K562 (cell line): Measurements from ENCODE around the gene ANKRD23. TPM values are rescaled to one million over a fixed set of nuclear protein-coding genes. Genes with fewer than 3 reads are reported as not detected.
A peak's percentile ranks its signal among the peaks of the same experiment; 100 is the strongest.

Source experiments
- BDP1 ChIP-seq: IDR thresholded peaks from 3 replicates; pipeline ENCODE4 v1.6.1; 2011; ENCODE audit not compliant: insufficient read length, insufficient read depth
- BRF2 ChIP-seq: IDR thresholded peaks from 3 replicates; pipeline ENCODE4 v1.6.1; 2011; ENCODE audit warnings: borderline replicate concordance, mild to moderate bottlenecking; ENCODE audit not compliant: insufficient read length, insufficient read depth
- CBX1 ChIP-seq: sonication (generic); IDR thresholded peaks from 2 replicates; pipeline ENCODE4 v1.6.1; 2016; ENCODE audit warnings: antibody characterized with exemption, low read depth, mild to moderate bottlenecking
- CHCHD3 ChIP-seq: fragments of 250-450 bp; sonication (Bioruptor Pico); IDR thresholded peaks from 2 replicates; pipeline ENCODE4 v2.1.2; 2022; ENCODE audit warnings: mild to moderate bottlenecking
- FOXK2 ChIP-seq, 2 experiments: fragments of 450-650 bp; IDR thresholded peaks in 1 of 2; conservative IDR thresholded peaks in 1 of 2; 2 replicates each; pipeline ENCODE4 v1.6.1; 2016; ENCODE audit warnings: low read depth in 2 of 2, mild to moderate bottlenecking in 1 of 2
- GATA2 ChIP-seq: sonication (generic); formaldehyde crosslinking; IDR thresholded peaks from 2 replicates; pipeline ENCODE4 v1.4.0; 2020; ENCODE audit warnings: mild to moderate bottlenecking, missing genetic modification reagents
- HDGF ChIP-seq: fragments of 450-650 bp; IDR thresholded peaks from 2 replicates; pipeline ENCODE4 v1.6.1; 2016
- HMGN3 ChIP-seq: IDR thresholded peaks from 2 replicates; pipeline ENCODE4 v1.6.1; 2011; ENCODE audit warnings: borderline replicate concordance, low read depth, mild to moderate bottlenecking, mixed read lengths, low read length; ENCODE audit not compliant: insufficient read length; ENCODE audit errors: extremely low read depth
- JUN ChIP-seq, 2 experiments: sonication (generic) in 1 of 2; formaldehyde crosslinking in 1 of 2; IDR thresholded peaks; 2 replicates each; pipeline versions ENCODE4 v1.6.1 to v1.8.0; 2012 to 2022; ENCODE audit warnings: borderline replicate concordance in 2 of 2, mild to moderate bottlenecking in 2 of 2, improper control_type of control experiment in 1 of 2, low read depth in 1 of 2, low read length in 1 of 2, missing genetic modification reagents in 1 of 2
- JUNB ChIP-seq: fragments of 450-650 bp; formaldehyde crosslinking; conservative IDR thresholded peaks from 2 replicates; pipeline ENCODE4 v1.4.0; 2020; ENCODE audit warnings: mild to moderate bottlenecking
- KDM5B ChIP-seq: fragments of 200-600 bp; sonication (generic); IDR thresholded peaks from 2 replicates; pipeline ENCODE4 v1.6.1; 2012; ENCODE audit warnings: low read depth, mild to moderate bottlenecking, moderate library complexity, low read length, control low read depth, inconsistent platforms; ENCODE audit not compliant: insufficient replicate concordance
- NFRKB ChIP-seq: fragments of 450-650 bp; IDR thresholded peaks from 2 replicates; pipeline ENCODE4 v1.6.1; 2016; ENCODE audit warnings: low read depth
- PHF8 ChIP-seq: fragments of 200-600 bp; sonication (generic); IDR thresholded peaks from 2 replicates; pipeline ENCODE4 v1.6.1; 2012; ENCODE audit warnings: mixed run types, mild to moderate bottlenecking, inconsistent platforms, low read length, moderate library complexity, borderline replicate concordance
- POLR2A ChIP-seq: fragments of 450-650 bp; conservative IDR thresholded peaks from 2 replicates; pipeline ENCODE4 v1.6.1; 2016
- SIN3A ChIP-seq, 2 experiments: fragments of 150-350 bp in 1 of 2; IDR thresholded peaks; 2 replicates each; pipeline ENCODE4 v1.6.1; 2011 to 2016; ENCODE audit warnings: borderline replicate concordance in 2 of 2, low read depth in 2 of 2, low read length in 2 of 2, mild to moderate bottlenecking in 2 of 2, moderate library complexity in 2 of 2; ENCODE audit not compliant: control insufficient read depth in 1 of 2
- TARDBP ChIP-seq: fragments of 450-650 bp; IDR thresholded peaks from 2 replicates; pipeline ENCODE4 v1.6.1; 2016
- TCF7 ChIP-seq: sonication (generic); IDR thresholded peaks from 2 replicates; pipeline ENCODE4 v1.6.1; 2016; ENCODE audit warnings: antibody characterized with exemption, borderline replicate concordance
- ZFPM2 ChIP-seq: fragments of 250-450 bp; sonication (Bioruptor Pico); IDR thresholded peaks from 2 replicates; pipeline ENCODE4 v1.5.1; 2022; ENCODE audit warnings: mild to moderate bottlenecking
- ZNF184 ChIP-seq: sonication (generic); formaldehyde crosslinking; IDR thresholded peaks from 2 replicates; pipeline ENCODE4 v1.5.0; 2020; ENCODE audit warnings: missing genetic modification reagents
- ZNF263 ChIP-seq: sonication (generic); formaldehyde crosslinking; IDR thresholded peaks from 2 replicates; pipeline ENCODE4 v1.8.0; 2022; ENCODE audit warnings: mild to moderate bottlenecking, missing genetic modification reagents, borderline replicate concordance
- ZNF778 ChIP-seq: fragments of 450-650 bp; formaldehyde crosslinking; IDR thresholded peaks from 2 replicates; pipeline ENCODE4 v1.4.0; 2020; ENCODE audit warnings: mild to moderate bottlenecking, moderate library complexity
- polyA plus RNA-seq, 8 experiments: library from polyadenylated mRNA; depleted of rRNA in 4 of 8; stranded (reverse) in 5 of 8; unstranded in 3 of 8; fragments of >200 nt; fragmentation: Nextera tagmentation in 2 of 8; fragmentation: Illumina TruSeq in 1 of 8; extraction: Ambion mirVana in 2 of 8; extraction: Trizol in 1 of 8; gene quantifications; 2 replicates each; pipeline versions ENCODE4 v1.2.1 to v1.2.3, GENCODE V29; 2011 to 2014; ENCODE audit warnings: inconsistent platforms in 1 of 8, missing spikeins in 1 of 8
- total RNA-seq, 7 experiments: library from RNA; depleted of rRNA in 6 of 7; stranded (reverse); fragments of >200 nt in 6 of 7; fragmentation: Illumina TruSeq in 2 of 7; extraction: Trizol in 2 of 7; gene quantifications; 2 replicates each; pipeline versions ENCODE4 v1.2.1 to v1.2.3, GENCODE V29; 2011 to 2021; ENCODE audit warnings: low replicate concordance in 1 of 7
- TF ChIP-seq, protein P1 (sequence below): fragments of 150-350 bp; conservative IDR thresholded peaks from 2 replicates; pipeline ENCODE4 v1.6.1; 2014; ENCODE audit warnings: low read length
- TF ChIP-seq, protein P2 (sequence below): fragments of 450-650 bp; IDR thresholded peaks from 2 replicates; pipeline ENCODE4 v1.6.1; 2014; ENCODE audit warnings: low read depth, mild to moderate bottlenecking, moderate library complexity, borderline replicate concordance

Gene ANKRD23
- total and polyA plus RNA-seq, 9 of the 15 experiments (the other 6 are each of a cell fraction or from before 2014, with no cell fraction given), result 0.32 to 4.8 (median 2.8) TPM

DNA sequence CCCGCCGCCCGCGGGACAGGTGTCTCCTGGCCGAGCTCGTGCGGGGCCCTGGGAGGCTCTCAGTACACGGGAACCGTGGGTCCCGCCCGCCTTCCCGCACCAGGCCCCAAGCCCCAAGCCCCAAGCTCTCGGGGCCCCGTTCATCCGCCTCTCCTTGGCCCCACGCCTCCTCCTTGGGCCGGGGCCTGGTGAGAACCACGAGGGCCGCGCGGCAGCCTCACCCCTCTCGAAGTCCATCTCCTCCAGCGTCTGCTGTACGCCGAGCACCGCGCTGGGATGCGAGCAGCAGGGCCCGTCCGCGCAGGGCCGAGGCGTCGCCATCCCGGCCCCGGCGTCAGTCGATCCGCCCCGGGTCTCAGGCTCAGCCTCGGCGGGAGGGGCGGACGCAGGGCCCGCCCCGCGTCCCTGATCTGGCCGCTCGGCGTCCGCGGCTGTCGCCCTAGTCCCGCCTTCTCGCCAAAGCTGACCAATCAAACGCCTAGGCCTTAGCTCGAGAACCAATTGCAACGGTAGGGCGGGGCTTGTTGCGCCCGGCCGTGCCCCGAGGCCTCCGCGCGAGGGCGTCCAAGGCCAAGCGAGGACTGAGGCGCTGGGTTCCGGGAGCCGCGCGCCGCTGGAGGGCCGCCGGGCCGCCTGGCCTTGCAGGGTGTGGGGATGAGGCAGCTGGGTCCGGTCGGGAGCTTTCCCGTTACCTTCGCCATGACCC, 14.0 kb upstream of the ANKRD23 start, which contains the start of gene ANKRD39 (continued):
- TF ChIP-seq, protein P1, sequence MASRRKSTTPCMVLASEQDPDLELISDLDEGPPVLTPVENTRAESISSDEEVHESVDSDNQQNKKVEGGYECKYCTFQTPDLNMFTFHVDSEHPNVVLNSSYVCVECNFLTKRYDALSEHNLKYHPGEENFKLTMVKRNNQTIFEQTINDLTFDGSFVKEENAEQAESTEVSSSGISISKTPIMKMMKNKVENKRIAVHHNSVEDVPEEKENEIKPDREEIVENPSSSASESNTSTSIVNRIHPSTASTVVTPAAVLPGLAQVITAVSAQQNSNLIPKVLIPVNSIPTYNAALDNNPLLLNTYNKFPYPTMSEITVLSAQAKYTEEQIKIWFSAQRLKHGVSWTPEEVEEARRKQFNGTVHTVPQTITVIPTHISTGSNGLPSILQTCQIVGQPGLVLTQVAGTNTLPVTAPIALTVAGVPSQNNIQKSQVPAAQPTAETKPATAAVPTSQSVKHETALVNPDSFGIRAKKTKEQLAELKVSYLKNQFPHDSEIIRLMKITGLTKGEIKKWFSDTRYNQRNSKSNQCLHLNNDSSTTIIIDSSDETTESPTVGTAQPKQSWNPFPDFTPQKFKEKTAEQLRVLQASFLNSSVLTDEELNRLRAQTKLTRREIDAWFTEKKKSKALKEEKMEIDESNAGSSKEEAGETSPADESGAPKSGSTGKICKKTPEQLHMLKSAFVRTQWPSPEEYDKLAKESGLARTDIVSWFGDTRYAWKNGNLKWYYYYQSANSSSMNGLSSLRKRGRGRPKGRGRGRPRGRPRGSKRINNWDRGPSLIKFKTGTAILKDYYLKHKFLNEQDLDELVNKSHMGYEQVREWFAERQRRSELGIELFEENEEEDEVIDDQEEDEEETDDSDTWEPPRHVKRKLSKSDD, result no peak
- TF ChIP-seq, protein P2, sequence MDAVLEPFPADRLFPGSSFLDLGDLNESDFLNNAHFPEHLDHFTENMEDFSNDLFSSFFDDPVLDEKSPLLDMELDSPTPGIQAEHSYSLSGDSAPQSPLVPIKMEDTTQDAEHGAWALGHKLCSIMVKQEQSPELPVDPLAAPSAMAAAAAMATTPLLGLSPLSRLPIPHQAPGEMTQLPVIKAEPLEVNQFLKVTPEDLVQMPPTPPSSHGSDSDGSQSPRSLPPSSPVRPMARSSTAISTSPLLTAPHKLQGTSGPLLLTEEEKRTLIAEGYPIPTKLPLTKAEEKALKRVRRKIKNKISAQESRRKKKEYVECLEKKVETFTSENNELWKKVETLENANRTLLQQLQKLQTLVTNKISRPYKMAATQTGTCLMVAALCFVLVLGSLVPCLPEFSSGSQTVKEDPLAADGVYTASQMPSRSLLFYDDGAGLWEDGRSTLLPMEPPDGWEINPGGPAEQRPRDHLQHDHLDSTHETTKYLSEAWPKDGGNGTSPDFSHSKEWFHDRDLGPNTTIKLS, result no peak; the same call in 1 of the 2 replicates
- peak; percentile 25; the same call in 1 of the 2 replicates for TF ChIP-seq CBX1
- TF ChIP-seq BDP1, result no peak
- TF ChIP-seq ZFPM2 (CRISPR knock-in tag), result no peak
- peak; percentile 68; the same call in 1 of the 2 replicates for TF ChIP-seq ZNF263 (CRISPR knock-in tag)
- TF ChIP-seq FOXK2 (conservative IDR thresholded peaks at IDR 0.05 in 1 of 2, IDR thresholded peaks at IDR 0.05 in 1 of 2; ENCODE audit: low read depth in 2 of 2), result peak; percentile 80
- peak in 1 of 2 experiments; percentile 43; a peak in 1 of 4 replicates for TF ChIP-seq SIN3A (IDR thresholded peaks at IDR 0.05; ENCODE audit: borderline replicate concordance in 2 of 2, control insufficient read depth in 1 of 2, low read depth in 2 of 2, low read length in 2 of 2)
- no peak for TF ChIP-seq HDGF
- peak; percentile 36; the same call in 1 of the 2 replicates for TF ChIP-seq NFRKB
- peak; percentile 63; the same call in 1 of the 2 replicates for TF ChIP-seq TCF7
- no peak for TF ChIP-seq JUNB (CRISPR knock-in tag)
- peak; percentile 72 for TF ChIP-seq POLR2A
- no peak for TF ChIP-seq BRF2
- TF ChIP-seq ZNF184 (CRISPR knock-in tag), result no peak
- TF ChIP-seq KDM5B, result peak; percentile 95
- TF ChIP-seq JUN (IDR thresholded peaks at IDR 0.05; ENCODE audit: borderline replicate concordance, low read depth, low read length), result peak; percentile 7; the same call in 1 of the 2 replicates
- no peak for TF ChIP-seq JUN (CRISPR knock-in tag; IDR thresholded peaks at IDR 0.05; ENCODE audit: borderline replicate concordance)
- TF ChIP-seq GATA2 (CRISPR knock-in tag), result no peak
- peak; percentile 59; the same call in 1 of the 2 replicates for TF ChIP-seq TARDBP
- no peak for TF ChIP-seq ZNF778 (CRISPR knock-in tag)
- peak; percentile 81; the same call in 1 of the 2 replicates for TF ChIP-seq PHF8
- TF ChIP-seq HMGN3, result peak; percentile 96
- 0 out of 2 replicates have a peak, but pooled peaks have one; percentile 36 for TF ChIP-seq CHCHD3 (CRISPR knock-in tag)
